Adrenal gland (tissue), 12 donors: ENCODE measurements around the gene PACSIN1. TPM values are rescaled to one million over a fixed set of nuclear protein-coding genes. Genes with fewer than 3 reads are reported as not detected.

ENCODE experiments used
- DNase-seq, 7 donors: peaks; one replicate each; pipeline ENCODE4 v3.0.0-alpha.2; 2019 to 2020
- H3K27ac ChIP-seq, 5 donors: fragments of 200-600 bp; sonication (generic) in 4 of 5; 1 replicate in 3 of 5; 2 replicates in 2 of 5; pipeline versions ENCODE4 v1.5.1 to v1.8.0; 2016 to 2020; ENCODE audit warnings: mild to moderate bottlenecking in 1 of 5
- H3K27me3 ChIP-seq: fragments of 200-600 bp; 2 replicates; pipeline ENCODE4 v1.8.0; 2021
- H3K36me3 ChIP-seq, 2 donors: fragments of 200-600 bp; replicated peaks in 1 of 2; 1 replicate in 1 of 2; 2 replicates in 1 of 2; pipeline versions ENCODE4 v1.5.1 to v1.8.0; 2018 to 2022
- H3K4me1 ChIP-seq, 2 donors: fragments of 200-600 bp; replicated peaks in 1 of 2; 1 replicate in 1 of 2; 2 replicates in 1 of 2; pipeline versions ENCODE4 v1.5.1 to v1.8.0; 2018 to 2021
- H3K4me3 ChIP-seq, 4 donors: fragments of 200-600 bp; sonication (generic) in 3 of 4; one replicate each; pipeline ENCODE4 v1.5.1; 2016 to 2018
- H3K9me3 ChIP-seq, 3 donors: fragments of 200-600 bp; sonication (generic) in 1 of 3; replicated peaks in 1 of 3; 1 replicate in 2 of 3; 2 replicates in 1 of 3; pipeline versions ENCODE4 v1.5.1 to v1.8.0; 2016 to 2021
- POLR2A ChIP-seq, 2 donors: fragments of 450-650 bp; IDR thresholded peaks; one replicate each; pipeline ENCODE4 v1.6.1; 2017; ENCODE audit warnings: antibody characterized with exemption in 2 of 2, mild to moderate bottlenecking in 2 of 2, moderate library complexity in 1 of 2
- WGBS, 4 donors: extraction: QIAGEN DNeasy Blood & Tissue Kit in 2 of 4; methylation state at CpG; one replicate each; pipeline versions ENCODE4 v1.1.5 to v1.1.7; 2013 to 2017; 5-methylcytosine and 5-hydroxymethylcytosine counted together
- intact Hi-C, 2 donors: fragments of 100-400 bp; cut with DNase I; formaldehyde crosslinking; loops; one replicate each; pipeline versions ENCODE4 v1.14.1 to v1.15.0; 2022 to 2023
- polyA plus RNA-seq, 3 donors: library from polyadenylated mRNA; stranded (reverse); fragments of 200-250 nt in 2 of 3; fragments of 350-450 nt in 1 of 3; fragmentation: Illumina TruSeq in 1 of 3; extraction: RNeasy Lipid Tissue Mini Kit (QIAGEN cat#74804) in 1 of 3; gene quantifications; one replicate each; pipeline ENCODE4 v1.2.3, GENCODE V29; 2013 to 2014
- total RNA-seq, 9 donors: library from RNA; depleted of rRNA in 4 of 9; stranded (reverse); fragments of >200 nt in 4 of 9; fragments of 120-200 nt in 1 of 9; fragmentation: NEBNext Ultra II Directional in 1 of 9; extraction: Animal tissue kit (Norgen Biotek cat#: 25700) in 1 of 9; gene quantifications; one replicate each; pipeline versions ENCODE4 v1.1.0 to v1.2.4, GENCODE V29; 2013 to 2023
- TF ChIP-seq, protein P1 (sequence below), 6 experiments: fragments of 450-650 bp in 4 of 6; fragments of 200-600 bp in 2 of 6; sonication (generic) in 1 of 6; IDR thresholded peaks; 1 replicate in 5 of 6; 2 replicates in 1 of 6; pipeline versions ENCODE4 v1.5.1 to v1.8.0; 2016 to 2021; ENCODE audit warnings: antibody characterized with exemption in 6 of 6, mild to moderate bottlenecking in 2 of 6, moderate library complexity in 1 of 6
- donor health status: healthy with polysubstance abuse.
- donor health status: Bipolar disorder and iron deficiency.
- donor health status: DM: yes; HTN: yes; CAD: no.
- donor health status: DM: no; HTN: no; CAD: no.
- donor health status: DM: no; HTN: no; CAD: no.
- donor health status: DM: yes; HTN: yes; CAD: no.

The PACSIN1 gene
- total and polyA plus RNA-seq, 12 donors: 0.19 to 2.9 (median 0.73) TPM; not detected in 2

DNA sequence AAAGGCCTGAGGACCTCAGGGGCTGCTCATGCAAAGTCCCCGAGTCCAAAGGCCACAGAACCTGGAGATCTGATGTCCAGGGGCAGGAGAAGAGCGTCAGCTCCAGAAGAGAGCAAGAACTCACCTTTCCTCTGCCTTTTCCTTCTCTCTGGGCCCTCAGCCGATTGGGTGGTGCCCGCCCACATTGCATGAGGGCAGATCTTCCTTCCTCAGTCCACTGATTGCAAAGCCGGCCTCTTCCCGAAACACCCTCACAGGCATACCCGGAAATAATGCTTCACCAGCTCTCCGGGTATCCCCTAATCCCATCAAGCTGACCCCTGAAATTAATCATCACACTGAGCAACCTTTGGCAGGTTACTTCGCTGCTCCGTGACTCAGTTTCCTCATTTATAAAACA lies 56.9 kb downstream of the PACSIN1 start:
- TF ChIP-seq, protein P1, sequence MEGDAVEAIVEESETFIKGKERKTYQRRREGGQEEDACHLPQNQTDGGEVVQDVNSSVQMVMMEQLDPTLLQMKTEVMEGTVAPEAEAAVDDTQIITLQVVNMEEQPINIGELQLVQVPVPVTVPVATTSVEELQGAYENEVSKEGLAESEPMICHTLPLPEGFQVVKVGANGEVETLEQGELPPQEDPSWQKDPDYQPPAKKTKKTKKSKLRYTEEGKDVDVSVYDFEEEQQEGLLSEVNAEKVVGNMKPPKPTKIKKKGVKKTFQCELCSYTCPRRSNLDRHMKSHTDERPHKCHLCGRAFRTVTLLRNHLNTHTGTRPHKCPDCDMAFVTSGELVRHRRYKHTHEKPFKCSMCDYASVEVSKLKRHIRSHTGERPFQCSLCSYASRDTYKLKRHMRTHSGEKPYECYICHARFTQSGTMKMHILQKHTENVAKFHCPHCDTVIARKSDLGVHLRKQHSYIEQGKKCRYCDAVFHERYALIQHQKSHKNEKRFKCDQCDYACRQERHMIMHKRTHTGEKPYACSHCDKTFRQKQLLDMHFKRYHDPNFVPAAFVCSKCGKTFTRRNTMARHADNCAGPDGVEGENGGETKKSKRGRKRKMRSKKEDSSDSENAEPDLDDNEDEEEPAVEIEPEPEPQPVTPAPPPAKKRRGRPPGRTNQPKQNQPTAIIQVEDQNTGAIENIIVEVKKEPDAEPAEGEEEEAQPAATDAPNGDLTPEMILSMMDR (IDR thresholded peaks at IDR 0.05): no peak
- TF ChIP-seq POLR2A (IDR thresholded peaks at IDR 0.05): no peak
- WGBS, 4 donors: 78 to 87% (median 82%) methylated on average over 10 of the region's 10 CpGs
- H3K27me3 ChIP-seq: no peaks in the 10 kb centered on the region
- DNase-seq: no peak
- no peaks in the 10 kb centered on the region for H3K9me3 ChIP-seq
- no peak overlapping the region for H3K27ac ChIP-seq
- no peak overlapping the region for H3K4me3 ChIP-seq
- H3K36me3 ChIP-seq: no peaks in the 10 kb centered on the region
- intact Hi-C loops: loop anchor here in 1 of 2 donors (10.0 kb wide), 1 partner anchor 82 kb away; no protein-coding TSS in a partner anchor
- peaks cover 3 to 4% of the 10 kb centered on the region in 2 donors for H3K4me1 ChIP-seq

DNA sequence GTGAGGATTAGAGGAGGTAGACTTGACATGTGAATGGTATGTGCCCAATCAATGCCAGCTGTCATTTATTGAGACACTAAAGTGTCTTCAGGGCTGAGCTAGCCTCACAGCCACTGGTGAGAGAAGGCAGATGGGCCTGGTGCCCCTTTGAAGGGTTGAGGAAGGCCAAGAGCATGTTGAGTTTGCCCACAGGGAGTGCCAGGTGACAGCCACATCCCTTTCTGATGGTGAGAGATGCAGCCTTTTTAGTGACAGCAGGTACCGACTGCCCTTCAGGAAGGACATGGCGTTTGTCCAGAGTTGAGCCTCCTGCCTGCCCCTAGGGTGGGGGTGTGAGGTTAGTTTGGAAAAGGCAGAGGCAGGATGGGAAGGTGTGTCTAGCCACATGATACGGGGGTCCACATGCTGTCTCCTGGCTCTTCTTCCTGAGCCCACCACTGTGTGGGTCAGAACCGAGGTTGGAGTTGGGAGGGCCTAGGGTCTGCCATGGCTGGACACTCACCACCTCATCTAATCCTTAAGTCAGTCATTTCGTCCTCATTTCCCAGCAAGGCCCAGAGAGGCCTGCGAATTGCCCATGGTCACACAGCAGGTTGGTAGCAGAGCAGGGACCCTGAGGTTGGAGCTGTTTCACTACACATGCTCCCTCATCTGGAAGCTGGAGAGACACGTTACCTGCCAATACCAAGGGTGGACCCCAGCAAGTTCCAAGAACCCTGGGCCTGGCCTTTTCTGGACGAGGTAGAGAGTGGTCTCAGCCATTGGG lies 57.7 kb downstream of the PACSIN1 start:
- intact Hi-C loops: loop anchor here in 1 of 2 donors (10.0 kb wide), 1 partner anchor 81 kb away; no protein-coding TSS in a partner anchor
- H3K4me3 ChIP-seq: no peak overlapping the region
- H3K9me3 ChIP-seq: no peaks in the 10 kb centered on the region
- no peaks in the 10 kb centered on the region for H3K27me3 ChIP-seq
- DNase-seq: no peak
- peaks cover 3 to 4% of the 10 kb centered on the region in 2 donors for H3K4me1 ChIP-seq
- no peaks in the 10 kb centered on the region for H3K36me3 ChIP-seq
- no peak overlapping the region for H3K27ac ChIP-seq
- TF ChIP-seq, protein P1 (IDR thresholded peaks at IDR 0.05): no peak
- no peak for TF ChIP-seq POLR2A (IDR thresholded peaks at IDR 0.05)
- WGBS, 4 donors: 80 to 89% (median 86%) methylated on average over 6 to 8 of the region's 8 CpGs

GRCh38 chr6:34524499-34524898 lies 58.6 kb downstream of the PACSIN1 start:
- Histone ChIP-seq H3K27me3 (no peaks in the 10 kb centered on the region), H3K36me3 (no peaks in the 10 kb centered on the region), H3K4me3 (no peak overlapping the region), H3K4me1 (peaks cover 3 to 4% of the 10 kb centered on the region in 2 donors), H3K27ac (no peak overlapping the region), H3K9me3 (no peaks in the 10 kb centered on the region)
- TF ChIP-seq, protein P1 (IDR thresholded peaks at IDR 0.05): no peak
- TF ChIP-seq POLR2A (IDR thresholded peaks at IDR 0.05): no peak
- intact Hi-C loops: loop anchor here in 1 of 2 donors (10.0 kb wide), 1 partner anchor 80 kb away; no protein-coding TSS in a partner anchor
- DNase-seq: no peak
- 70 to 80% (median 77%) methylated on average over 5 of the region's 5 CpGs for WGBS, 4 donors

DNA sequence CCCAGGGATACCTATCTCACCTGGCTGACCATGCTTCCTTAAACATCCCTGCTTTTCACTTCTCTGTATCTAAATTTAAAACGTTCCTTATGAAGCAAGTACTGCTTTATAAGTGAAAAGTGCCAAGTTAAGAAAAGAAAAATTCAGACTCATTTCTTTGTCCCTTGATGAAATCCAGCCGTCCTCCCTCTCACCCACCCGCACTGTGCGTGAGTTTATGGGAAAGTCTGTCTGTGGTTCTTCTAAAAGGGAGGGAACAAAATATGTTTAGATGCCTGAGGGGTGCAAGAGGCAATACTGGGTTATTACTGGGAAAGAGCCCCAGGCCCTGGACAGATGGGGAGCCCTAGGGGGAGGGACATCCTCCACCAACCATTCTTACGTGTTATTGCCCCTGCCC lies 59.1 kb downstream of the PACSIN1 start:
- no peaks in the 10 kb centered on the region for H3K36me3 ChIP-seq
- no peak overlapping the region for H3K27ac ChIP-seq
- H3K4me3 ChIP-seq: no peak overlapping the region
- no peak for DNase-seq
- 83 to 91% (median 88%) methylated on average over 4 to 5 of the region's 5 CpGs for WGBS, 4 donors
- no peaks in the 10 kb centered on the region for H3K27me3 ChIP-seq
- no peaks in the 10 kb centered on the region for H3K9me3 ChIP-seq
- H3K4me1 ChIP-seq: peaks cover 3 to 4% of the 10 kb centered on the region in 2 donors
- no peak for TF ChIP-seq POLR2A (IDR thresholded peaks at IDR 0.05)
- TF ChIP-seq, protein P1 (IDR thresholded peaks at IDR 0.05): no peak
- intact Hi-C loops: loop anchor here (5.0 to 10.0 kb wide), 2 partner anchors 80 to 82 kb away; no protein-coding TSS in a partner anchor
